ENCODE measurements around the gene NEURL1. TPM values are rescaled to one million over a fixed set of nuclear protein-coding genes. Genes with fewer than 3 reads are reported as not detected.

NEURL1 gene
- total RNA-seq, 1 experiment from 2014 or later = 4.8 TPM

DNA sequence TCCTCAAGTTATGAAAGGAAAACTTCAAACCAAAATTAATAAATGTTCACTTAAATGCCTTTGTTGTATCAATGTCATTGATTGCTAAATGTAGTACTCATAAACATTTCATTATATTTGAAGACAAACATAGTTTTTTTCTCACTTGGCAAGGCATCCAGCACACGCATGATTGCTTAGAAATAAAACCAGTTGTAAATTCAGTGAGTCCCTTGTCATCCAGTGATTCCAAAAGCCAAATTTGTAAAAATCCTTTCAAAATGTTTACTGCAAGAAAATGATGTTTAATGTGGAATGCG lies 6.1 kb upstream of the NEURL1 start:
- ChIA-PET CTCF (interaction anchor here (0.6 kb wide), 1 partner anchor 767 kb away, joined by 5 read pairs; no protein-coding TSS in a partner anchor), POLR2A (ENCODE audit: unreplicated experiment) (no interaction called here)
- BruUV-seq (replicated peaks) = no TSS peak
- Histone ChIP-seq H3K36me3 (ENCODE audit: low read depth) (no peaks in the 10 kb centered on the region), H3K27me3 (ENCODE audit: insufficient read depth, low read depth) (no peaks in the 10 kb centered on the region), H3K9me2 (ENCODE audit: insufficient read depth) (no peaks in the 10 kb centered on the region), H3K79me2 (ENCODE audit: low read depth) (no peaks in the 10 kb centered on the region), H4K20me1 (ENCODE audit: insufficient read depth) (no peaks in the 10 kb centered on the region), H3K9me3 (ENCODE audit: insufficient read depth, low read depth) (no peaks in the 10 kb centered on the region), H3K4me2 (no peak overlapping the region), H3K4me3 (no peak overlapping the region), H3K27ac (no peak overlapping the region), H3F3A (ENCODE audit: insufficient read depth, low read depth) (no peaks in the 10 kb centered on the region; the same call in 1 of the 2 replicates), H2AFZ (no peak overlapping the region), H3K4me1 (replicated peaks; ENCODE audit: insufficient read depth) (peaks cover 3% of the 10 kb centered on the region; the same call in 1 of the 2 replicates)
- no peak for DNase-seq
- intact Hi-C loops (cut with micrococcal nuclease; ENCODE audit: unreplicated experiment) = loop anchor here (10.0 kb wide), 1 partner anchor 197 kb away; no protein-coding TSS in a partner anchor
- no peak for TF ChIP-seq EZH2 (IDR thresholded peaks at IDR 0.05; ENCODE audit: low read depth)
- TF ChIP-seq, protein P1, sequence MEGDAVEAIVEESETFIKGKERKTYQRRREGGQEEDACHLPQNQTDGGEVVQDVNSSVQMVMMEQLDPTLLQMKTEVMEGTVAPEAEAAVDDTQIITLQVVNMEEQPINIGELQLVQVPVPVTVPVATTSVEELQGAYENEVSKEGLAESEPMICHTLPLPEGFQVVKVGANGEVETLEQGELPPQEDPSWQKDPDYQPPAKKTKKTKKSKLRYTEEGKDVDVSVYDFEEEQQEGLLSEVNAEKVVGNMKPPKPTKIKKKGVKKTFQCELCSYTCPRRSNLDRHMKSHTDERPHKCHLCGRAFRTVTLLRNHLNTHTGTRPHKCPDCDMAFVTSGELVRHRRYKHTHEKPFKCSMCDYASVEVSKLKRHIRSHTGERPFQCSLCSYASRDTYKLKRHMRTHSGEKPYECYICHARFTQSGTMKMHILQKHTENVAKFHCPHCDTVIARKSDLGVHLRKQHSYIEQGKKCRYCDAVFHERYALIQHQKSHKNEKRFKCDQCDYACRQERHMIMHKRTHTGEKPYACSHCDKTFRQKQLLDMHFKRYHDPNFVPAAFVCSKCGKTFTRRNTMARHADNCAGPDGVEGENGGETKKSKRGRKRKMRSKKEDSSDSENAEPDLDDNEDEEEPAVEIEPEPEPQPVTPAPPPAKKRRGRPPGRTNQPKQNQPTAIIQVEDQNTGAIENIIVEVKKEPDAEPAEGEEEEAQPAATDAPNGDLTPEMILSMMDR (conservative IDR thresholded peaks at IDR 0.05) = no peak

DNA sequence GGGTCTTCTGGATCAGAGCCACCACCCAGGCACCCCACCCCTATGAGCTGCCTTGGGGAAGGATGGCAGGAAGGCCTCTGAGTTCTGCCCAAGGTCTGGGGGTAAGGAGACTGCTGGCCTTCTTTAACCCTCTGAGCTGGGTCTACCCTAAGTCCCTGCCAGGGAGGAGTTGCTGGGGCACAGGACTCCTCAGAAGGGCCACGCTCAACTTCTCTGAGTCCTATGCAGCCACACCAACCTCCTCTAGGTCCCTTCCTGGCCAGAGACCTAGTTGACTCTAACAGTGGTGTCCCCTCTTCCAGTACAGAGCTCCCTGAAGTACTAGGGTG lies 2.6 kb upstream of the NEURL1 start:
- Histone ChIP-seq H3K27me3 (ENCODE audit: insufficient read depth, low read depth) (no peaks in the 10 kb centered on the region; the same call in 1 of the 2 replicates), H2AFZ (no peak overlapping the region)
- CTCF ChIA-PET = interaction anchor here (0.6 kb wide), 2 partner anchors 19 to 60 kb away, joined by 3 to 9 read pairs; no protein-coding TSS in a partner anchor

DNA sequence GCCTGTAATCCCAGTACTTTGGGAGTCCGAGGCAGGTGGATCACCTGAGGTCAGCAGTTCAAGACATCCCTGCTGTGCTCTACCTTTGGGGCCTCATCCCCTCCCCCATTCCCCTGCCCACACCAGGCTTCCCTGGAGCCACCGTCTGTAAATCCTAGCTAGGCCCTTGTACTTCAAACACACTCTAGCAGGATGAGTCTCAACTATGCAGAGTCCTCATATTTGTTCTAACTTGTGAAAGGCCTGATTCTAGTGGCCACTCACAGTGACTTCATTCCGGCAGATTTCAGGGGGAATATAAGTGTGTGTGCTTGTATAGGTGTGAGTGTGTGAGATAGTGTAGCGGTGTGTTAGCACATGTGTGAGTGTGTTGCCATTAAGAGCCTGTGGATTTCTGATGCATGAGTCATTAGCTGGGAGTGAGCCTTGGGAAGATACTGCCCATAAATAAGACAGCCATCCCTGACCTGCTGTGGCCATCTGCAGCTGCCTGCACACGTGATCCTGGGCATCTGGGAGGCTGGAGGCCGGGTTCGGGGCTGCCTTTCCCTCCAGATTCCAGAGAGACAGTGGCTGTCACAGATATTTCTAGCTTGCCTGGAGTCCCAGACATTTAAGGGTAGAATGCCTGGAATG lies 1.7 kb upstream of the NEURL1 start:
- Histone ChIP-seq H2AFZ (no peak overlapping the region), H3K4me3 (no peak overlapping the region), H3K79me2 (ENCODE audit: low read depth) (no peaks in the 10 kb centered on the region), H3K4me2 (peak overlapping the region; percentile 82), H3K36me3 (ENCODE audit: low read depth) (no peaks in the 10 kb centered on the region), H4K20me1 (ENCODE audit: insufficient read depth) (no peaks in the 10 kb centered on the region), H3F3A (ENCODE audit: insufficient read depth, low read depth) (no peaks in the 10 kb centered on the region; the same call in 1 of the 2 replicates), H3K9me3 (ENCODE audit: insufficient read depth, low read depth) (no peaks in the 10 kb centered on the region), H3K27ac (no peak overlapping the region), H3K27me3 (ENCODE audit: insufficient read depth, low read depth) (no peaks in the 10 kb centered on the region; the same call in 1 of the 2 replicates), H3K4me1 (replicated peaks; ENCODE audit: insufficient read depth) (peaks cover 5% of the 10 kb centered on the region; the same call in 1 of the 2 replicates), H3K9me2 (ENCODE audit: insufficient read depth) (no peaks in the 10 kb centered on the region)
- TF ChIP-seq, protein P1 (conservative IDR thresholded peaks at IDR 0.05) = no peak
- TF ChIP-seq EZH2 (IDR thresholded peaks at IDR 0.05; ENCODE audit: low read depth) = no peak
- ChIA-PET POLR2A (ENCODE audit: unreplicated experiment) (interaction anchor here (0.6 kb wide), 1 partner anchor 81 kb away, joined by 4 read pairs; no protein-coding TSS in a partner anchor), CTCF (interaction anchor here (0.5 to 0.6 kb wide), 2 partner anchors 51 to 61 kb away, joined by 4 to 9 read pairs; no protein-coding TSS in a partner anchor)
- DNase-seq = peak; percentile 41 to 63
- no TSS peak for BruUV-seq (replicated peaks)
- intact Hi-C loops (cut with micrococcal nuclease; ENCODE audit: unreplicated experiment) = loop anchor here (5.0 to 10.0 kb wide), 2 partner anchors 53 to 100 kb away; no protein-coding TSS in a partner anchor

More for the DNA sequence above, 2.6 kb upstream of the NEURL1 start:
- Histone ChIP-seq H4K20me1 (ENCODE audit: insufficient read depth) (no peaks in the 10 kb centered on the region), H3K79me2 (ENCODE audit: low read depth) (no peaks in the 10 kb centered on the region), H3K4me3 (no peak overlapping the region), H3K27ac (no peak overlapping the region), H3K9me3 (ENCODE audit: insufficient read depth, low read depth) (no peaks in the 10 kb centered on the region), H3K4me1 (replicated peaks; ENCODE audit: insufficient read depth) (peaks cover 5% of the 10 kb centered on the region; the same call in 1 of the 2 replicates), H3K9me2 (ENCODE audit: insufficient read depth) (no peaks in the 10 kb centered on the region), H3F3A (ENCODE audit: insufficient read depth, low read depth) (no peaks in the 10 kb centered on the region; the same call in 1 of the 2 replicates), H3K4me2 (no peak overlapping the region), H3K36me3 (ENCODE audit: low read depth) (no peaks in the 10 kb centered on the region)
- POLR2A ChIA-PET (ENCODE audit: unreplicated experiment) = no interaction called here
- TF ChIP-seq, protein P1 (conservative IDR thresholded peaks at IDR 0.05) = no peak
- no peak for TF ChIP-seq EZH2 (IDR thresholded peaks at IDR 0.05; ENCODE audit: low read depth)
- BruUV-seq (replicated peaks) = no TSS peak
- intact Hi-C loops (cut with micrococcal nuclease; ENCODE audit: unreplicated experiment) = loop anchor here (5.0 to 10.0 kb wide), 2 partner anchors 54 to 101 kb away; no protein-coding TSS in a partner anchor
- no peak for DNase-seq
